Limb (tissue), 2 donors: Measurements from ENCODE around the gene SHQ1.
A peak's percentile ranks its signal among the peaks of the same experiment; 100 is the strongest.

Experiments
- DNase-seq, 2 donors: peaks; one replicate each; pipeline ENCODE4 v3.0.0-alpha.2; 2016; ENCODE audit errors: extremely low spot score in 2 of 2

Gene SHQ1

DNA sequence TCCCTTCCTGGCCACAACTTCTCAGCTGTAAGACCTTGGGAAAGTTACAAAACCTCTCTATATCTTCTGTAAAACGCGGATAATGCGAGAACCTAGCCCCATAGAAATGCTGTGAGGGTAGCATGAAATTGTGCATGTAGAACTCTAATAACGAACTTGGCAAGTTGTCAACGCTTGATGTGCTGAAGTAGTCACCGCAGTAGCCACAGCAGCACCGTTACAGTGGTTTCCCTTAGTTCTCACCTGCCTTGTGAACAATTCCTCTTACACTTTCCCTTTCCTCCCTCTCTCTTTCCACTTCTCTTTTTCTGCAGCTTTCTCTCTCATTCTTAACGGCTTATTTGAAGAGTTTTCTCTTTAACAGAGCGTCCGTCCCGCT, 447 bp upstream of the SHQ1 start:
- no peak for DNase-seq

- DNase-seq = no peak
Observed at GRCh38 chr3:72847282-72847681, 963 bp downstream of the SHQ1 start.

DNA sequence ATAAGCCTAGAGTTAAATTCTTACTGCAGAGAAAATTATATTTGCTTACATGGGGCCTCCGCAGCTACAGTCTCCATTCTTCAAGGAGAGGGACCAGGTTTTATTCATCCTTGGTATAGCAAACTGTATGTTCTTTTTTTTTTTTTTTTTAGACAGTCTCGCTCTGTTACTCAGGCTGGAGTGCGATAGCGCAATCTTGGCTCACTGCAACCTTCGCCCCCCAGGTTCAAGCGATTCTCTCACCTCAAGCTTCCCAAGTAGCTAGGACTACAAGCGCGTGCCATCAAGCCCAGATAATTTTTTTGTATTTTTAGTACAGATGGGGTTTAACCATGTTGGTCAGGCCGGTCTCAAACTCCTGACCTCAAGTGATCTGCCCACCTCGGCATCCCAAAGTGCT, 2.1 kb downstream of the SHQ1 start:
- no peak for DNase-seq

GRCh38 chr3:72844436-72844993, 3.7 kb downstream of the SHQ1 start:
- no peak for DNase-seq

- DNase-seq = no peak
Observed at GRCh38 chr3:72839057-72839456, 9.2 kb downstream of the SHQ1 start.

GRCh38 chr3:72836923-72837322, 11.3 kb downstream of the SHQ1 start:
- DNase-seq = no peak

GRCh38 chr3:72836416-72836815, 11.8 kb downstream of the SHQ1 start:
- DNase-seq = no peak

- no peak for DNase-seq
Observed at GRCh38 chr3:72830452-72831223, 17.6 kb downstream of the SHQ1 start.

GRCh38 chr3:72829701-72830100, 18.5 kb downstream of the SHQ1 start:
- no peak for DNase-seq

DNA sequence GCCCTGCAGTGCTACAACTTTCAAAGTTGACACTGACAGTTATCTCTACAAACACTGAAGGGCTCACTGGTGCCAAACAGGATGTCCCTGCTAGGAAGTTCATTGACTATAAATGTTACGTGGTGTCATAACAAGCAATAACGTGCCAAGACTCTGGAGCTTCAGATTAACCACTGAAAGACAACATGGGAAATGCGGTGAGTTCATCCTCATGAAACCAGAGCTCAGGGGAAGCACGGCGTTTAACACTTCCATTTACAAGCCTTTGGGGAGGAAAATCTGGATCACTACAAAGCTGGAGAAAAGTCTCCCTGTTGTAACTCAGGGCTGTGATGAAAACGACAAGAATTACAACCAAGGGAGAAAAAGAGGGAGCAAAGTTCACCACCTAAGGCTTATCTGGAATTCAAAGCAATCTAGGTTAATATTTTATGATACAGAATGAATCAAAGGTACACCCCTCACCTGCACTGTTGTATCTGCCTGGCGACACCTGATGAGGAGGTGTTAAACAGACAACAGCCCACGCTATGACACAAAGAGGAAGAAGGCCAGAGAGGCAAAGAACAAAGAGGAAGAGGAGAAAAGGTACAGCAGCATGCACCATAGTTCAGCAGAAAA, 27.0 kb downstream of the SHQ1 start:
- no peak for DNase-seq

GRCh38 chr3:72820415-72820814, 27.8 kb downstream of the SHQ1 start:
- DNase-seq = peak in 1 of 2 donors; percentile 61

DNA sequence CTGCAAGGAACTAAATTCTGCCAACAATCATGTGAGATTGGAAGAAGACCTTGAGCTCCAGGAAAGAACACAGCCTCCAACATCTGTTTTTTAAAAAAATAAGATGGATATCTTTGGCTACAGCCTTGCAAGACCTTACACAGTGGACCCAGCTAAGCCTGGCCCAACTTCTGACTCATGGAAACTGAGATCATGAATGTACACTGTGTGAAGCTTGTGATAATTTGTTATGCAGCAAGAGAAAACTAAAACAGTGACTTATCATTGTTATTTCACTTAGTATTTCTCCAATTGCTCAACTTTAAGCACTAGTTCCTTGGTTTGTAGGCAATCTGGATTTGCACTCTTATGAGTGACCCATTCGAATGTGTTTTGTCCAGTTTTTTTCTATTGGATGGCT, 29.3 kb downstream of the SHQ1 start:
- DNase-seq = no peak

- peak in 1 of 2 donors; percentile 69 for DNase-seq
Observed at GRCh38 chr3:72818092-72818773, 30.0 kb downstream of the SHQ1 start.

- no peak for DNase-seq
Observed at GRCh38 chr3:72816862-72817355, 31.3 kb downstream of the SHQ1 start.

DNA sequence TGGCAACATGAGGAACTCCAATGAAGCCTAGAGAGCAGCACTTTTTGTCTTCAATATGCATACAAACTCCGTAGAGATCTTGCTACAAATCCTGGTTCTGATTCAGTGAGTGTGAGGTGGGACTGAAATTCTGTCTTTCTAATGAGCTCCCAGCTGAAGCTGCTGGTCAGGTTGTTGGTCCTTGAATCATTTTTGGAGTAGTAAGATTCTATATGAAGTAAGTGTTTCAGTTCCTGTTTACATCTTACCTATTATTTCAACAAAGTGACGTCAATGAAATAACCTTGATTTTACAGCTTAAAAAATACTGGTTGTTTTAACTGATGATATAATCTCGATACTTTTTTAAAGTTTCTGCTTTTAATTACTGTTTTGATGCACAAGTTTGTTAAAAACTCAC, 33.9 kb downstream of the SHQ1 start:
- DNase-seq = no peak

GRCh38 chr3:72812201-72812600, 36.0 kb downstream of the SHQ1 start:
- DNase-seq = no peak

DNA sequence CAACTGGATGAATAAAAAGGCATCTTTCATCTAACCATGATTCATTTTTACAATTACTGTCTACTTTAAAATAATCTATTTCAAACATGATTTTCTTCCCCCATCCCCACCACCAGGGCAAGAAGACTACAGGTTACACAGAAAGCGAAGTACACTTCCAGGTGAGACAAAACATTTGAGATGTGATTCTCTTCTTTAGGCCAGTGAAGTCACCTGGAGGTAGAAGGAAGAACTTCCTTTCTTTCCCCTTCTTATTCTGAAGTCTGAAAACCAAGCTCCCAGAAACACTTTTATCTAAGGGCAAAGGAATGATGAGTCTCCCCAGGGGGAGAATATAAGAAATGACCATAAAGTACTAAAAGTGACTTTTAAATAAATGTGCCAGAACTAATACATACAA, 36.7 kb downstream of the SHQ1 start:
- DNase-seq = no peak

DNA sequence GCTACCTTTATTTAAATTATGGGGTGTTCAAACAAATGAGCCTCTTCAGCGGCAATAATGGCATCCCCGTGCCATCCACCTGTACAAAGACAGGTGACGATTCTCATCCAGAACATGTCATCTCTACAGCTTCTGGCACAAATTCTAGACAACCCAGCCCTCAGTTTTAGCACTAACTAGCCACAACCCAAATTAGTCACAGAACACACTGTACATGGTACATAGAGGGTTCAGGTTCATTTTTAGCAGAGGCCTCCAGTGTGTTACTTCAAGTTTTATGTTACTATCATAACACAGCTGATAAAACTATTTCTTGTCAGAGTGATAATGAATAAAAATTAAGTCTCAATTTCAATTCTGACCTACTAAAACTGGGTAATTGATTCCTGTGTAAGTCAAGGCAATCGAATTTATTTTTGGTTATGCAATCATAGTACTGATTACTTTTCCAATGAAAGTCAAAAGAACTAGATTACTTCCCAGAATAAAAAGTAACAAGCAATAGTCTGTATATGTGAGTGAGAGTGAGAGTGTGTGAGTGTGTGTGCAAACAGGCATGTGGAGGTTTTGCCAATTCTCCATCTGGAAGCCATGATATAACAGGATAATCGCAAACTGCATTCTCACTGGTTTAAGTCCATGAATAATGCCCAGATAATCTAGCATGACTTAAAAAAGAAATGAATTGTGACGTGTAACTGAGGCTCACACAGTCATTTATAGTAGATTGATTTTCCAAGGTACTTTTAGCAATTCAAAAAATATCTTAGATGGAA, 37.4 kb downstream of the SHQ1 start:
- DNase-seq = peak in 1 of 2 donors; percentile 48

GRCh38 chr3:72810063-72810462, 38.2 kb downstream of the SHQ1 start:
- DNase-seq = no peak

- DNase-seq = no peak
Observed at GRCh38 chr3:72804361-72804760, 43.9 kb downstream of the SHQ1 start.

GRCh38 chr3:72803573-72803972, 44.7 kb downstream of the SHQ1 start:
- DNase-seq = no peak
